Frontal cortex (tissue), 4 donors: ENCODE results near the gene KLF11. TPM values are rescaled to one million over a fixed set of nuclear protein-coding genes. Genes with fewer than 3 reads are reported as not detected.

Experiments
- DNase-seq, 2 donors: peaks; one replicate each; pipeline ENCODE4 v3.0.0; 2012; ENCODE audit warnings: low spot score in 2 of 2
- FAIRE-seq: peaks from 2 replicates; lab custom pipeline; 2012; peaks lifted over from hg19 to GRCh38; lab: Jason Lieb, UNC
- total RNA-seq: library from RNA; depleted of rRNA; stranded (reverse); fragments of >200 nt; gene quantifications from one replicate; pipeline ENCODE4 v1.2.3, GENCODE V29; 2014
- donor health status: control.
- donor health status: control.
- donor health status: control.

The KLF11 gene
- total RNA-seq, 1 donor from 2014 or later: 13.0 TPM

DNA sequence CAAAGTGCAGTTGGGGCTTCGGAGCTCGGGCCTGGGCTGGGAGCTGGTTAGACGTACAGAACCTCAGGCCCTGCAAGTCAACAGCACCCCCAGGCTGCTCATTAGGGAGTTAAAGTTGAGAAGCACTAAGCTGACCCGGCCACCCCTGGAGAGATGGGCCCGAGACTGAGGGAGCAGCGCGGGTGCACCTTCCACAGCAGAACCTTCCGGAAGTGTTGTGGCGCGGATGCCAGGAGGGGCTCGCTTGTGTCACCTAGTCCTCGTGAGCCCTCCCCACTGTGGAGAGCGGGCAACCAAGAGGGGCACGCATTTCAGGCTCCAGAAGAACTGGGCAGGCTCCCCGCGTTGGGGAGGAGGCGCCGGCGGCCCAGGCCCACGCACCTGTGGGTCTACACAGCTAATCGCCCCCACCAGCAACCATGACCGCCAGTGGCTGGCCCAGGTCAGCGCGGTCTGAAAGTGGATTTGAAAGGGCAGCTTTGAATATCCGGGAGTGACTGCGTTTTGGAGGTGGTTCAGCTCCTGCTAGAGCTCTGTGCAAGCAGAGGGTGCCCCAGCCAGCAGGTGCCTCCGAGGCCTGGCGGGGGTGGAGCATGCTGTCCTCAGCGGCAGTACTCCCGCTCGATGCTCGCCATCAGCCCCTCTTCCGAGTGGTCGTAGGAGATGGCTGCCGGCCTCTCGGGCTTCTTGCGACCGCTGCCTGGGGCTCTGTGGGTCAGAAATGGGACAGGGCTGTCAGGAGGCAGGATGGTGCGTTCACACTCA is 15.1 kb downstream of the KLF11 start:
- DNase-seq: no peak
- no peak for FAIRE-seq

DNA sequence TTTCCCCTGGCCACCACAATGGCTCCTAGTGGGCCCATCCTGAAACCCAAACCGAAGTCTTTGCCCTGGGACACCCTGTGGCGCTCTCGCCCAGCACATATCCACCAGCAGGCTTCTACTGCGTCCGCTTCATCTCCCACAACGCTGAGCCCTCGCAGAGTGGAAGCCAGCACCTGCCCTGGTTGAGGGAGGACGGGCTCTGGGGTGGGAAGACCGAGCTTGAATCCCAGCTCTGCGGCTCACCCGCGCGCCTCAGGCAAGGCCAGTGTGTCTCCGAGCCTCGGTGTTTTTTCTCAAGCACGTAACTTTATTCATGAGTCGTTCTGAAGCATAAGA is 15.6 kb downstream of the KLF11 start:
- no peak for FAIRE-seq
- DNase-seq: no peak

GRCh38 chr2:10059552-10060335 is 16.4 kb downstream of the KLF11 start:
- FAIRE-seq (no peak), DNase-seq (no peak)

DNA sequence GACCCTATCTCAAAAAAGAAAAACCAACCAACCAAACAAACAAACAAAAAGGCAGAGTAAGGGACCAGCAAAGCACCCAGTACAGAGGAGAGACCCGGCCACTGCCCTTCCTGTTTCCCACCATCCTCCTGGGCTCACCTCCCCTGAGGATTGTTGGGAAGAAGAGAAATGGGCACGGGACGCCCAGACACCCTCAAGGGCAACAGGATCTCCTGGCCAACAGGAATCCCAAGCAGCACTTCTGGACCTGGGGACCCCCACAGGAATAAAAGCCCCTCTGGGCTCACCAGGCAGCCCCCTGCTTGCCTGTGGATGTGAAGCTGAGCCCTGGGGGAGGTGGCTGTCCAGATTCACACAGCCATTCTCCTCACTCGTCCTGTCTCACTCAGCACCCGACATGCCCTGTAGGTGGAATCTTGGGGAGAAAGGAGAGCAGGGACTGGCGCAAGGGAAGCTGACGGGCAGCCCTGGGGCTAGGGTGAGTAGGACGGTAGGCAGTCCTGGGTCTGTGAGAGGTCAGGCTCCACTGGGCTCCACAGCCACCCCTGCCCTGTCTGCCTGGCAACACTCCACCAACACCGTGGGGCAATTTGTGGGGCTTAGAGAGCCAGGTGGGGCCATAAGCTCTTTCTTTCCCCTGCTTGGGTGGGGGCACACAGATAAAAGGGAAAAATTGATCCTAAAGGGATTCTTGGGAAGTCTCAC is 18.0 kb downstream of the KLF11 start:
- FAIRE-seq: no peak
- no peak for DNase-seq

GRCh38 chr2:10062931-10063365 is 19.6 kb downstream of the KLF11 start:
- FAIRE-seq (no peak), DNase-seq (no peak)

GRCh38 chr2:10063566-10063965 is 20.2 kb downstream of the KLF11 start:
- FAIRE-seq (no peak), DNase-seq (no peak)

- DNase-seq: no peak
- no peak for FAIRE-seq
These were observed 21.8 kb downstream of the KLF11 start for GRCh38 chr2:10064932-10065772.

DNA sequence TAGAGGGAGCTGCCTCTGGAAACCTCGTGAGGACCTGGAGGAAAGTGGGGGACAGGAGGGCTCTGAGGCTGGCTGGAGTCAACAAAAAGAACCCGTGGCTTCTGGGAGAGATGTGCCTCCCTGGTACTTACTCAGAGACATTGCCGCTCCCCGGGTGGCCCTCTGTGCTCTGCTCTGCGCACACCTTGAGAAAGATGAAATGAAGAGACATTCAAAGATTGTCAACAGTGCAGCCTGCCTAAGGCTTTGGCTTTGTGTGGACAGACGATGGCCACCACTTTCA is 22.4 kb downstream of the KLF11 start:
- no peak for FAIRE-seq

DNA sequence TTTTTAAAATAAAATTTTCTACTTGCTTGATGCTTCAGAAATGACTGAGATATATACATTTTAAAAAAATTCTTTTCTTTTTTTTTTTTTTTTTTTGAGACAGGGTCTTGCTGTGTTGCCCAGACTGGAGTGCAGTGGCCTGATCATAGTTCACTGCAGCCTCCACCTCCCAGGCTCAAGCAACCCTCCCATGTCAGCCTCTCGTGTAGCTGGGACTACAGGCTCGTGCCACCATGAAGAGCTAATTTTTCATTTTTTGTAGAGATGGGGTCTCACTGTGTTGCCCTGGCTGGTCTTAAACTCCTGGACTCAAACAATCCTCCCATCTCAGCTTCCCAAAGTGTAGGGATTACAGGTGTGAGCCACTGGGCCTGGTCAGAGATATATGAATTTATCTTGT is 24.0 kb downstream of the KLF11 start:
- DNase-seq: no peak
- no peak for FAIRE-seq

More for the DNA sequence above, 22.4 kb downstream of the KLF11 start:
- DNase-seq: no peak

DNA sequence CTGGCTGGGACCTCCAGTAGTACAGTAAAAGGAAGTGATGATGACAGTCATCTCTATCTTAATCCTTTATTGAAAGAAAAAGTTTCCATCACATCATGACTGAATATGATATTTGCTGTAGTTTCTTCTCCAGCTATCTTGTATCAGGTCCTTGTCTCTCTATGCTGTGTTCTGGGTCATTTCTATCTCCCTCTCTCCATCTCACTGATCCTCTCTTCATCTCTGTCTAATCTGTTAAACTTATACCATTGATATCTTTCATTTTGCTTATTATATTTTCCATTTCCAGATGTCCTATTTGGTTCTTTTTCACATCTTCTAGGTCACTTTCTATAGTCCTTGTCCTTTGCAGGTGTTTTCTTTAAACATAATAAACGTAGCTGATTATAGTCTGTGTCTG is 24.5 kb downstream of the KLF11 start:
- FAIRE-seq (no peak), DNase-seq (no peak)

DNA sequence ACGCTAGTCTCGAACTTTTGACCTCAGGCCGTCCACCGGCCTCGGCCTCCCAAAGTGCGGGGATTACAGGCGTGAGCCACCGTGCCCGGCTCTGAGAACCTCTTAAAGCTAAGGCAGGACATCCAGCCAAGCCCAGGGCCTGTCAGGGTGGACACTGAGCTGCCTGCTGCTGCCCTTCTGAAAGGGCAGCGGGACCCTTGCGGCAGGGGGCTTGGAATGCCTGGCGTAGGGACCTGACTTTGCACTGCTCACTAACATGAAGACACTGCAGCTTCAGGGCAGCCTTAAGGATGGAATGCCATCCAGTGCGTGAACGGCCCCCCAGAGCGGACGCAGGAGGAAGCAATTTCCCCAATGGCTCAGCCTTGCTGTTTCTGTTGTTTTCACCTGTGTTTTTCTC is 27.8 kb downstream of the KLF11 start:
- DNase-seq: no peak
- FAIRE-seq: no peak

DNA sequence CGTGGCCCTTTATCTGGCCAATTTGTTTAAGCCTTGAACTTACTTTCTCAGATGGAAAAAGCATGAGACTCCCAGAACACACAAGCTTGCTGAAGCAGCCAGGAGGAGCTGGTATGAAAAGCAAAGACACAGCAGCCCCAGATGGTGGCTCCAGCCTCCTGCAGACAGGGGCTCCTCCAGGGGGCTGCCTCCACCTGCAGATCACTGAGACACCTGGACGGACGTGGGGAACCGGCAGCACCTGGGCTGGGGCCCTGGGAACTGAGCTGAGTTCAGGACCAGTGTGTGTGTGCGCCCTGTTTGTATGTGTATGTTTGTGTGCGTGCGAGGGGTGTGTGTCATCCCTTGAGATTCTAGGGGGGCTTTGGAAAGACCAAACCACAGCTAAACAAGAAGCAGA is 28.2 kb downstream of the KLF11 start:
- no peak for FAIRE-seq

DNA sequence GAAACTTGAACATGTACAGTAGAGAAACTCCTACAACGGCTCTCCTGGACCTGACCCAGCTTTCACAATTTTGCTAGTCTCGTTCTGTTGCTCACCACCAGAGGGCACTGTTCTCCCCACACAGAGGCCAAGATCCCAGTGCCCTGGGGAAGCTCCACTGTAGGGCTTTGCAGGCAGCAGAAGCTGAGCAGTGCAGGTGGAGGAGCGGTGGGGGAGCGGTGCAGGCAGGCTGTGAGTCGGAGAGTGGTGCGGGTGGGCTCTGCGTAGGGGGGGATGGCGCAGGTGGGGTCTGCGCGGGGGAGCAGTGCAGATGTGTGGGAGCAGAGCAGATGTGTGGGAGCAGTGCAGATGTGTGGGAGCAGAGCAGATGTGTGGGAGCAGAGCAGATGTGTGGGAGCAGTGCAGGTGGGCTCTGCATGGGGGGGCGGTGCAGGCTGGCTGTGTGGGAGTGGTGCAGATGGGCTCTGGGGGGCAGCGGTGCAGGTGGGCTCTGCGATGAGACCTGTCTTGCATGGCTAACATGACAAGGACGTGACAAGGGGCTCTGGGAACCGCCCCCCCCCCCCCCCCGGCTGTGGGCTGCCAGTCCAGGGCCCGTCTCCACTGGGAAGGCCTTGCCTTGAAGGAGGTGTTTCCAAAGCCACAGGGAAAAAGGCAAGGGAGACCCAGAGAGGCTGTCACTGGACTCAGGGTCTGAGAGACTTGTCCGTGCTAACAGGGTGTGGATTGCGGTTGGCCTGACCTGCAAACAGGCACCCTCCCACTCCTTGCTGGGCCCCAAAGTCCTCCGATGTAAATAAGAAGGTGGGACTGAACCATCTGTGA is 29.5 kb downstream of the KLF11 start:
- peak; percentile 13 for FAIRE-seq

More for the DNA sequence above, 28.2 kb downstream of the KLF11 start:
- no peak for DNase-seq

GRCh38 chr2:10073706-10074105 is 30.4 kb downstream of the KLF11 start:
- no peak for FAIRE-seq

More for the DNA sequence above, 29.5 kb downstream of the KLF11 start:
- DNase-seq: peak; percentile 75 to 84

DNA sequence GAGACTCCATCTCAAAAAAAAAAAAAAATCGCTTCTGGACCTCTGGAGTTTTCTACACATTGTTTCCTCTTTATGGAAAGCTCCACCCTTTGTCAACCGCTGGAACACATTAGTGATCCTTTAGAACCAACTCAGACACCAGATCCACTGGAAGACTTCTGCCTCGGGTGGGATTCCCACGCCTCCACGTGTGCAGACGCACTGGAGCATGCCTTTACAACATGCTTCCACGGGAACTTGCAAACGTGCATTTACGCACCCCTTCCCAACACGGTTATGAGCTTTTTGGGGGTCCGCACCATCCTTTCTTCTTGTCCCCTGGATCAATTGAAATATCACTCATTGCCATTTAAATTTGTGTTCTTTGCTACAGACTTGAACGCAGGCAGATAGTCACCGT is 31.8 kb downstream of the KLF11 start:
- no peak for FAIRE-seq

More at GRCh38 chr2:10073706-10074105, 30.4 kb downstream of the KLF11 start:
- DNase-seq: no peak

GRCh38 chr2:10075571-10076209 is 32.3 kb downstream of the KLF11 start:
- no peak for FAIRE-seq
- DNase-seq: no peak

More for the DNA sequence above, 31.8 kb downstream of the KLF11 start:
- no peak for DNase-seq

GRCh38 chr2:10076511-10076910 is 33.2 kb downstream of the KLF11 start:
- FAIRE-seq: no peak
- no peak for DNase-seq

DNA sequence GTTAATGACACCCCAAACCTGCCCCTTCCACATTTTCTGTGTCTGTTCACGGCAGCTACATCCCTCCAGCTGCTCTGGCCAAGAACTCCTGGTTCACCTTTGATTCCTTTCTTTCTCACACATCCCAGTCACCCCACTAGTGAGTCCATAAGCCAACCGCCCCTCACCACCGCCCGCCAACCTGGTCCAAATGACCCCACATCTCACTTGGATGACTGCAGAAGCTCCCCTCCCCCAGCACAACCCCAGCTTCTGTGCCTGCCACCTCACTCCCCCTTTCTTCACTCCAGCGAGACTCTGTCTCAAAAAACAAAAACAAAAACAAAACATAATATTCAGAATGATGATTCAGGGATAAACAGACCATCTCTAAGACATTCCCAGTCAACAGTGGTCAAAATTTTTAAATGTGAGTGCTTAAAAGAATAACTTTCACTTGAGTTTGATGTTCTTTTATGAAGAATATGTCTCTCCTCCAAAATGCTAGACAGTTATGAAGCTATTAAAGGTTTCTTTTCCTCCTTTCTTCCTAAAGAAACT is 33.7 kb downstream of the KLF11 start:
- DNase-seq: no peak

More for the DNA sequence above, 33.7 kb downstream of the KLF11 start:
- FAIRE-seq: no peak
